GM12892 (cell line): ENCODE measurements around the gene NRCAM.

Source experiments
- POLR2A ChIP-seq: IDR thresholded peaks from 2 replicates; pipeline ENCODE4 v1.6.1; 2011; ENCODE audit warnings: low read depth, low read length, control low read depth
- POLR2AphosphoS5 ChIP-seq: IDR thresholded peaks from 2 replicates; pipeline ENCODE4 v1.6.1; 2011; ENCODE audit warnings: low read depth, low read length, control low read depth
- TAF1 ChIP-seq: IDR thresholded peaks from 2 replicates; pipeline ENCODE4 v1.6.1; 2011; ENCODE audit warnings: low read depth, mild to moderate bottlenecking, control low read depth, low read length, borderline replicate concordance

DNA sequence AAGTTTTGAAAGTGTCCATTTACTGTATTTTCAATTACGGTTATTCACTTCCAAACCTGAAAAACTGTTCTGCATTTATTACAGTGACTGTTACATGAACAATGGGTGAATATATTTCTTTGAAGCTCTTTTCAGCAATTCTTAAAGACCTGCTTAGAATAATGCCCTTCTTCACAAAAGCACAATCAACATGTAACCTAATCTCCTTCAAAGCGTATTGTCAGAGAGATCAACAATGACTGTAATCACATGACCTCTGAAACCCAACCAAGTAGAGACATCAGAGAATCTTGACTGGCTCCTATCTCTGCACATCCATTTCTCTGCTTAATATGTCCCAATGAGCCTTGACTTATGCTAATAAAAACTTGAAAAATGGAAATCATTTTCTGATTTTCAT, 126.7 kb downstream of the NRCAM start:
- no peak for TF ChIP-seq POLR2A
- no peak for TF ChIP-seq TAF1
- TF ChIP-seq POLR2AphosphoS5, result no peak
